ENCODE results near the gene CANT1. TPM values are rescaled to one million over a fixed set of nuclear protein-coding genes. Genes with fewer than 3 reads are reported as not detected.

The CANT1 gene
- total RNA-seq, 1 experiment from 2014 or later, result 62.5 TPM

- Mint-ChIP-seq H3K36me3 (ENCODE audit: insufficient read depth, unreplicated experiment) (peaks cover 9% of the 10 kb centered on the region), H3K4me1 (ENCODE audit: insufficient read depth, unreplicated experiment) (peaks cover 6% of the 10 kb centered on the region), H3K27ac (ENCODE audit: low read depth, unreplicated experiment) (no peak within 1 kb of the TSS), H3K9me3 (ENCODE audit: unreplicated experiment) (no peaks in the 10 kb centered on the region), H3K4me3 (ENCODE audit: unreplicated experiment) (peak within 1 kb of the TSS; percentile 67), H3K27me3 (ENCODE audit: insufficient read depth, unreplicated experiment) (no peaks in the 10 kb centered on the region)
- TF ChIP-seq CTCF (IDR thresholded peaks at IDR 0.05; ENCODE audit: unreplicated experiment), result no peak
- peak; percentile 72 for DNase-seq (ENCODE audit: unreplicated experiment)
- ChIA-PET CTCF (interaction anchor here (0.6 to 1.0 kb wide), 4 partner anchors 9 to 114 kb away, joined by 3 to 10 read pairs (median 5); no protein-coding TSS in a partner anchor), POLR2A (interaction anchor here (0.7 to 1.6 kb wide), 6 partner anchors 12 to 186 kb away, joined by 3 to 7 read pairs (median 4); partner anchors contain the start of gene CANT1)
- BruUV-seq (replicated peaks), result no TSS peak
- intact Hi-C loops (cut with micrococcal nuclease), result no loop called here
Observed at GRCh38 chr17:78979780-78980623, 29.6 kb downstream of the CANT1 start, which contains the start of gene LGALS3BP. LGALS3BP (minus strand) TSS chr17:78979923; CDS start chr17:78977191, 2,732 bp downstream.

- POLR2A ChIA-PET, result interaction anchor here (1.2 to 1.3 kb wide), 2 partner anchors 95 to 140 kb away, joined by 3 read pairs; no protein-coding TSS in a partner anchor
- no peak for DNase-seq (ENCODE audit: unreplicated experiment)
- Mint-ChIP-seq H3K27me3 (ENCODE audit: insufficient read depth, unreplicated experiment) (no peaks in the 10 kb centered on the region), H3K4me3 (ENCODE audit: unreplicated experiment) (peak overlapping the region; percentile 67), H3K9me3 (ENCODE audit: unreplicated experiment) (no peaks in the 10 kb centered on the region), H3K36me3 (ENCODE audit: insufficient read depth, unreplicated experiment) (peaks cover 10% of the 10 kb centered on the region), H3K4me1 (ENCODE audit: insufficient read depth, unreplicated experiment) (peaks cover 6% of the 10 kb centered on the region), H3K27ac (ENCODE audit: low read depth, unreplicated experiment) (no peak overlapping the region)
- intact Hi-C loops (cut with micrococcal nuclease), result no loop called here
- no TSS peak for BruUV-seq (replicated peaks)
- CTCF ChIA-PET, result interaction anchor here (0.5 to 1.2 kb wide), 4 partner anchors 138 to 700 kb away, joined by 3 to 4 read pairs (median 3); partner anchors contain the start of gene USP36
- no peak for TF ChIP-seq CTCF (IDR thresholded peaks at IDR 0.05; ENCODE audit: unreplicated experiment)
Observed at GRCh38 chr17:78977997-78978973, 31.3 kb downstream of the CANT1 start.

GRCh38 chr17:78977681-78977943 lies 32.0 kb downstream of the CANT1 start:
- intact Hi-C loops (cut with micrococcal nuclease), result no loop called here
- ChIA-PET CTCF (interaction anchor here (1.2 kb wide), 1 partner anchor 415 kb away, joined by 3 read pairs; no protein-coding TSS in a partner anchor), POLR2A (interaction anchor here (0.7 kb wide), 1 partner anchor 9 kb away, joined by 3 read pairs; no protein-coding TSS in a partner anchor)
- Mint-ChIP-seq H3K9me3 (ENCODE audit: unreplicated experiment) (no peaks in the 10 kb centered on the region), H3K4me1 (ENCODE audit: insufficient read depth, unreplicated experiment) (peaks cover 6% of the 10 kb centered on the region), H3K4me3 (ENCODE audit: unreplicated experiment) (no peak overlapping the region), H3K36me3 (ENCODE audit: insufficient read depth, unreplicated experiment) (peaks cover 10% of the 10 kb centered on the region), H3K27me3 (ENCODE audit: insufficient read depth, unreplicated experiment) (no peaks in the 10 kb centered on the region), H3K27ac (ENCODE audit: low read depth, unreplicated experiment) (peak overlapping the region; percentile 11)
- no peak for TF ChIP-seq CTCF (IDR thresholded peaks at IDR 0.05; ENCODE audit: unreplicated experiment)
- no peak for DNase-seq (ENCODE audit: unreplicated experiment)
- no TSS peak for BruUV-seq (replicated peaks)

Measured in MCF 10A (cell line).